Stimulated activated CD8-positive, alpha-beta memory T cell treated with anti-CD3 and anti-CD28 coated beads, Interleukin-7, amount 100 ng/mL, for 48 hours (primary cell): ENCODE measurements around the gene DNAH7.
"Not testable (repeated sequence)": the region's sequence is repeated elsewhere in the genome, so short reads cannot be mapped to it uniquely, and the experiment has no call there.

Experiments
- DNase-seq, 2 donors: peaks; one replicate each; pipeline ENCODE4 v3.0.0-alpha.2; 2020; ENCODE audit warnings: low read depth in 1 of 2; ENCODE audit errors: extremely low read depth in 1 of 2

DNAH7 gene

DNA sequence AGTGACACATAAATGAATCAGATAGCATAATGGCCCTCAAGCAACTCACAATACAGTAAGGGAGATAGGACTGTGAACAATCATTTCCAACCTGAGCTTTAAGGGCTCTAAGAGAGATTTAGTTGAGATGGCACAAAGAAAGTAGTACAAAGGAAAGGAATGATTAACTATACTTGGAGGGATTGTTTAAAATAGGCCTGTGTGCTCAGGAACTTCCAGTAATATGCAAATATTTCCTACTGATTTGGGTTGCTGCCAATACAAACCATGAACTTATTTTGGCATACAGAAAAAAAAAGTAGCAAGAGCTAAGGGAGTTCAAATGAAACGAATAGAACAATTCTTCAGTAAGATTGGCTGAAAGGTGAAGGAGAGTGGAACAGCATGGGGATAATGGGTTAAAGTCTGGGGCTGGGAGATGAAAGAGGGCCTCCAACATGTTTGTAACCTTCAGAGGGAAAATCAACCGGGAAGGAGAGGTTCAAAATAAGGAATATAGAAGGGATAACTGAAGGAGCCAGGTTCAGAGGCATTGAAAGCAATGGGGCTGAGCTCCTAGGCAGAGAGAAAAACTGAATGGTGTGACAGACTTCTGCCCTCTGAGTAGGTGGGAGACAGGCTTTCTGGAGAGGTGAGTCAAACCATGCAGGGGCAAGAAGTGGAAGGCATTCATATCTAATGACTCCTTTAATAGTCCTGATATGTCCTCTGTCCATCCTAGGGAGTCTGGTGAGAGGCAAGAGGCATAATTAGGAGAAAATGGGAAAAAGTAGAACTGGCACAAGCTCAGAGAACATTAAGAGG lies 83.5 kb downstream of the DNAH7 start:
- DNase-seq, result no peak

DNA sequence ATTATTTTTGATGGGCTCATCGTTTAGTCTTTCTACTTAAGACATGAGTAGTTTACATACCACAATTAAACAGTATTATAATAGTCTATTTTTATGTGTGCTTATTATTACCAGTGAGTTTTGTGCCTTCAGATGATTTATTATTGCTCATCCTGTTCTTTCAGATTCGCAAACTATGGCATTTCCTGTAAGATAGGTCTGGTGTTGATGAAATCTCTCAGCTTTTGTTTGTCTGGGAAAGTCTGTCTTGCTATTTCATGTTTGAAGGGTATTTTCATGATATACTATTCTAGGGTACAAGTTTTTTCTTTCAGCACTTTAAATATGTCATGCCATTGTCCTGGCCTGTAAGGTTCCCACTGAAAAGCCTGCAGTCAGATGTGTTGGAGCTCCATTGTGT lies 101.3 kb downstream of the DNAH7 start:
- no peak for DNase-seq

DNA sequence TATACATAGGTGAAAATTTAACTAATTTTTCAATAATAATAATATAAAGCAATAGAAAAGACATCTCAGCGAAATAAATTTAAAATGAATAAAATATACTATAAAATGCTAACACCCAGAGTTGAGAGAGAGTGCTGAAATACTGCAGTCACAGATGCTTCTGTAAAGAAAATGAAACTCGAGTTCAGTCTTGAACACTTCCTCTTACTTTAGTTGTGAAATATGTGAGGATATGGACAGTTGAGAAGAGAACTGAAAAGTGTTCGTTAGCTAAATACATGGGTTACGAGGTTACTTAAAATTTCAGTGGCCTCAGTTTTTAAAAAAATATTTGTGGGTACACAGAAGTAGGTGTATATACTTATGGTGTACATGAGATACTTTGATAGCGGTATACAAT lies 106.8 kb downstream of the DNAH7 start:
- DNase-seq, result no peak

DNA sequence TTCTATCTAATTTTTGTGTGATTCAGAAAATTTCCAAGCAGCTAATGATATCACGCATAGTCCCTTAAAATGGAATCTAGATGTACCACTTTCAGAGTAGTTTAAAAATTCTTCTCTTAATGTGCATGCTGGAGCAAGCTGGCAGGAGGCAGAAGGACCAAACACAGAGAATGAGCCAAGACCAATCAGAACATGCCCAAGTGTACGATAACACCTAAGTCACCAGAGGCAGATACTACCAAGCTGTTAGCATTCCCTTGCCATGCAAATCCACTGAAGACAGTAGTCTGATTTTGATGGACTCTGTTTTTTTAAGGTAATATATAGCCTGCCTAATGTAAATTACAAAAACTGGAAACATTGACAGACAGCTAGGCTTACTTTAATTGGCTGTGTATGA lies 109.3 kb downstream of the DNAH7 start:
- no peak for DNase-seq

DNA sequence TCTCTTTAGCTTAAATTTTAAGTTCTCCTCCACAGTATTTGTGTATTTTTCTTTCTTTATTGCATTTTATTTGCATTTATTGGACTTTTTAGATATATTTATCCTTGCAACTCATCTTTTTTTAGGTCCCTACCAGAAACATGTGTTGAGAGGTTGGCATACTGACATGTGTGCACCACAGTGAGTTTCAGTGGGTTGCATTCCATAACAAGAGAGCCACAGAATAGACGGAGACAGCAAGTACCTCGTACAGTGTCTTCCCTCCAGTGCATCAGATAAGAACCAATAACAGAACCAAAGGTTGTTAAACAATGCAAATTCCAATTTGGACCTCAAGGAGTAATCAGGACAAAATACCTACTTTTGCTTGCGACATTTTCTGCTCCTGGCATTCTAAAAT lies 111.9 kb downstream of the DNAH7 start:
- DNase-seq, result no peak

DNA sequence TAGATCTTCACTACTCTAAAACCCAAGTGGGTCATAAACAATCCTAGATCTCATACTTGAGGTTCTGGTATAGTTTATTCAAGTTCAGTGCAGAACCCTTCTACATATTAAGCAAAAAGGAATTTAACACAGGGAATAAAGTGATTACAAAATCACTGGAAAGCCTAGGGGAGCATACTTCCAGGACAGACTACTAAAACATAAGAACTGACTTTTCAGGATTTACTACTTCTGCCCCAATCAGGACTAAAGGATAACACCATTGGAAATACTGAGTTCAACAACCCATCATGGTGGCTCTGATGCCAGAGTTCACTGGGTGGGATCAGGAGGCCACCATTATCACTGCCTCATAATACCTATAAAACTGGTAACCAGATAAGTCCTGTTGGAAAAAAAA lies 123.6 kb downstream of the DNAH7 start:
- DNase-seq, result no peak

DNA sequence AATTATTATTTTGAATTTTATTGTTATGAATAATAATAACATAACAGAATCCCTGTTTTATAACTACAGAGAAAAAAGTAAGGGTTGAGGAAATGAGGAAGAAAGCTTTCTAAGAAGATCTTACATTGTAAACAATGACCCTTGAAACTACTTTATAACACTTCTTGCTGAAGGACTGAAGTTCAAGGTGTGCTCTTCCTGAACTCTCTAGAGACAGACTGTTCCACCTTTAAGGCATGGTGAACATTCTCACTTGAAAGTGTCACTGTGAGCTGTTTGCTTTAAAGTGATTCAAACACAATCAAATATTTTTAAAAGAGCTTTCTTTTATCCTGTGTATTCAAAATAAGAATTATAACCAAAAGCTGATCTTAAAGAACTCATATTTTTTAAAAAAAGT lies 131.5 kb downstream of the DNAH7 start:
- no peak for DNase-seq

DNA sequence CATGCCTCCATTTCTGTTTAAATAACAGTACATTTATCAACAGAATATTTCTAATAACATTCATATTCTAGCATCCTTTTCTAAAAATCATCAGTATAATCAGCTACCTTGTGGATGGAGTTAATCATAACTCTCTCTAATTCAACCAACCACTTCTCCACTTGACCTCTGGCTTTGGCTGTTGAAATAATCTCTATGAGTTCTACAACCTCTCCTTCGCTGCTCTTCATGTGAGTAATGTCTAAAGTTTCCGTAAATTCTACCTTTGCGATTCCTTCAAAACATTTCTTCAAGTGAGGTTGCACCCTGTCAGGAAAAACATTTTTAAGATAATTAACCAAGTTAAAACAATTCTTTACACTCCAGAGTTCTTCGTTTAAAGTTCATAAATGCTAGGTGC lies 134.2 kb downstream of the DNAH7 start:
- no peak for DNase-seq

DNA sequence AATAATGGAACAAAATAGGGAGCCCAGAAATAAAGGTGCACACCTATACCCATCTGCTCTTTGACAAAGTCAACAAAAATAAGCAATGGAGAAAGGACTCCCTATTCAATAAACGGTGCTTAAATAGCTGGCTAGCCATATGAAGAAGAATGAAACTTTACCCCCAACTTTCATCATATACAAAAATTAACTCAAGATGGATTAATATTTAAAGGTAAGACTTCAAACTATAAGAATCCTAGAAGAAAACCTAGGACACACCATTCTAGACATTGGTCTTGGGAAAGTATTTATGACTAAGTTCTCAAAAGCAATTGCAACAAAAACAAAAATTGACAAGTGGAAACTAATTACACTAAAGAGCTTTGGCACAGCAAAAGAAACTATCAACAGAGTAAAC lies 139.1 kb downstream of the DNAH7 start:
- DNase-seq, result no peak

DNA sequence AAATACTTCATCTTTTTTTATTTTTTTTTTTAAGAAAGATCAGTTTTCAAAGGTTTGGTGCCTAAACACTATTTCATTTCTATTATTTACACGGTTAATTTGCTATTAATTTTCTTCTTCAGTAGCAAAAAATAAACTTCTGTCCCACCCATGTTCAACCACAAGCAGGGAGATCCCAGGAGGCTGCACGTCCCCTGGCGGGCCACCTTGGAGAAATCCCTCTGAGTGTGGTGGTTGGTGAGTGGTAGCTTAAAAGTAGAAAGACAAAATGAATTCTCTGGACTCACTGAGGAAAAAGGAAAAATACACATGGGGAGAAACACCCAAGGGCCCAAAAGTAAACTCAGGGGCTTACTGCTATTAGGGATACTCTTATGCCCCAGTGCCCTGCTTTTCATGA lies 143.5 kb downstream of the DNAH7 start:
- DNase-seq, result no peak

DNA sequence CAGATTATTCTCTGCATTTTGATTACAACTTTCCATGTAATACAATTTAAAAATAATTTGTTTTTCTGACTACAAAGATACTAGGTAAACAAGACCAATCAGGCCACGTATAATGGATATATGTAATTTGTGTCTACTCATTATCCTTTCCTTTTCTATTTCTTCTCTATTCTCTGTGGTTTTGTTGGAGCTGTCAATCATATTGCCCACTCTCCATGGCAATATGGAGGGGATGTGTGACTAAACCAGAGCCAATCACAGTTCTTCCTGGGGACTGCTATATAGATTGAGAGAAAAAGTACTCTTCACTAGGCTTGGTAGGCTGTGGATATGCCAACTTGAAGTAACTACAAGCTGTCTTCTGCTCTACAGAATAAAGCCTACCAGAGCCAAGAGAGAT lies 144.7 kb downstream of the DNAH7 start:
- DNase-seq, result no peak

DNA sequence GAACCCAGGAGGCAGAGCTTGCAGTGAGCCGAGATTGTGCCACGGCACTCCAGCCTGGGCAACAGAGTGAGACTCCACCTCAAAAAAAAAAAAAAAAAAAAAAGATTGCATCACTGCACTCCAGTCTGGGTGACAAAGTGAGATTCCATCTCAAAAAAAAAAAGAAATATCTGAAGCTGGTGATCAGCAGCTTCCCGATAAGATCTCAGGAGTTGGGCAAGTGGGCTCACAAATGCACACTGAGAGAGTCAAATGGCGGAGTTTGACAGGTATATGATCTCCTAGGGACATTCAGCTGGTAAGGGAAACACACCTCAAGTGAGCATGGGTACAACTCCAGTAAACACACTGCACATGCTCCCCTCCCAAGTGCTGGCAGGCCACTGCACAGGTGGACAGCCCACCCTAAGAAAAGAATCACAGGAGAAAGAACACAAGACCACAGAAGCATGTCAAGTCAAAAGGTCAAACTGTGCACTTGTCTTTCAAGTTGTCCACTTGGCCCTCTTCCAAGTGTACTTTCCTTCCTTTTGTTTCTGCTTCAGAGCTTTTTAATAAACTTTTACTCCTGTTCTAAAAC lies 151.5 kb downstream of the DNAH7 start:
- DNase-seq, result not testable (repeated sequence)

DNA sequence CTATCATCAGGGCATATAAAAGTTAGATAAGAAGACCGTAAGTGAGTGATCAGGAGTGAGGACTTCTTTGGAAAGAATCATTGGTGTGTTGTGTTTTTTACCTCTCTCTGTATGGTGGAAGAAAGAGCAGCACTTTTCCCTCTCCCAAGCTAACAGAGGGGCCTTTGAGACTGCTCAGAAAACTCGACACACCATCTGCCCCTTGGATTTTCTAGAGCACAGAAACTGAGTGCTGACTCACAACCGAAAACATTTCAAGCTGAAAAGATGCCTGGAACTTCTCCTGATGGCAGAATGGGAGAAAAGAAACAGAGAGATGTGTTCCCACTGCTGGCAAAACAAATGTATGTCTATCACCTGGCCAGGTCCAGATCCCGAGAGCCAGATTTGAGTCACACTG lies 156.6 kb downstream of the DNAH7 start:
- no peak for DNase-seq

DNA sequence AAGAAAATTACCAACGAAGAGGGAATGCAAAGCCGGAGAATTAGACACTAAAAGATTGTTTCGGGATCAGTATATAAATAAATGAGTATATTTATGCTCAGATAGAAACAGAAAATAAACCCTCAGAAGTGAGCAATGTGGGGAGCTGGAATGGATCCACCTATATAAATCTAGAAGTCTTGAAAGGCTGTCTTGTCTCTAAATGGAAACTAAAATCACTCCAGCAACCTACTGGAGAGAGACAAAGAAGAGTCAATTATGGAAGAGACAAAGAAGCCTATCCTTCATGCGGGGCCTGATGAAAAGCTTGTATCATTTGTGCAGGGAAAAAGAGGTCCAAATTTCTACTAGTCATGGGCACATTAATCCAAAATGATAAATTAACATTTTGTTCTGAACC lies 158.1 kb downstream of the DNAH7 start:
- DNase-seq, result no peak

DNA sequence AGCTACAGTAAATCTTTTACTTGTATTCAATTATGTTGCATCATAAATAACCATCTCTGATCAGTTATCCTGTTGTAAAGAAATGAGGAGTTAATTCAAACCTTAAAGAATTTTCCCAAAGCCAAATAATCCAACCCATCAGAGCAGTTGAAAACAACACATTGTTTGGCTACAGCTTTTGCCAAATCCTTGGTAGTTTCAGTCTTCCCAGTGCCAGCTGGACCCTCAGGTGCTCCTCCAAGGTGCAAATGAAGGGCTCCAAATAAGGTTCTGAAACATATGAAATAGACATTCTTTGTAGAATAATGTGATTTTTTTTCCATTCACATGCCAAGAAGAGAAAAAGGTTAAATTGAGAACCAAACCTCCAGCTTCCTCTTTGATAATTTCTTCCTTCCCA lies 158.7 kb downstream of the DNAH7 start:
- DNase-seq, result no peak

DNA sequence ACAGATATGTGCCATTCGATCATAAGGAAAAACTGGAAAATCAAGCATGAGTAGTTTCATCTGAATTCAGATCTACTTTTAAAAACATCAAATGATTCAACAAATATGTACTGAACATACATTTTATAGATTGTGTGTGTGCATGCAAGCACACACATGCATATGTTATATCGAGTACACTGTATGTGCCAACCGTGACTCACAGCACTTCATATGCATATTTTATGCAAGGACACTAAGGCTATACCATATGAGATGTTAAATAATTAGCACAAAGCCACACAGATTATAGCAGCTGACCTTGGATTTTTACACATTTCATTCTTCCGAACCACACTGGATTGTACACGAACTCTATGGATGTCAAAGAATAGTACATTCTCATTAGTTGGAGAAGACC lies 161.2 kb downstream of the DNAH7 start:
- DNase-seq, result no peak

DNA sequence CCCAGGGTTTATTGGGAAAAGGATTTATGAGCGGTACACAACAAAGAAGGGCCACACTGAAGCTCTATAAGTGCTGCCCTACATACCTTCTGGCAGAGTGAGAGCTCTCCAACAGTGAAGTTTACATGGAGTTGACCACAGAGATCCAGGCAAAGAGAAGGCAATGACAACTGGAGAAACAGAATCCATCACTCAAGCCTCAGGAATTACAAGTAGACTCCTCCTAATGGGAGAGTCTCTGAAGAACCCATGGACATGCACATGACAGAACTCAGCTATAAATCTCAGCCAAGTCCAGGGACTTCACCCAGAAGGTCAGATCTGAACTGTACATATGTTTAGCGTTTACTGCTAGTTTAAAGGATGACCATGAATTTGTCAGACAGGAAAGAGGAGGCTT lies 164.7 kb downstream of the DNAH7 start:
- DNase-seq, result no peak

DNA sequence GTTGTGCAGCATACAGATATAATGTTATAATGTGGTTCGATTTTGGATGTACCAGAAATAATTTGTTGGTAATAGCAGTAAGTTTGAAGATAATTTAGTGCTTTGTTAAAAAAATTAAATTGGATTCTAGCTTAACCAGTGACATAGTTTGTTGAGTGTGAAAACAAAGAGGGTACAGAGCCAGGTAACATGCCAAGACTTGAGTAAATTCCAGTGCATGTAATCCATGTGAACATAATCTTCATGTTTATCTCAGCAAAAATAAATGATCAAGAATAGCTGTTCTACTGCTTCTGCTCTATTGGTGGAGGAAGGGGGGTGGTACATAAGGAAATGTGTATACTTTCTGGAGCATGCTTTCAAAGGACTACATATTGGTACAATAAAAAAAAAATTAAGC lies 165.8 kb downstream of the DNAH7 start:
- no peak for DNase-seq

DNA sequence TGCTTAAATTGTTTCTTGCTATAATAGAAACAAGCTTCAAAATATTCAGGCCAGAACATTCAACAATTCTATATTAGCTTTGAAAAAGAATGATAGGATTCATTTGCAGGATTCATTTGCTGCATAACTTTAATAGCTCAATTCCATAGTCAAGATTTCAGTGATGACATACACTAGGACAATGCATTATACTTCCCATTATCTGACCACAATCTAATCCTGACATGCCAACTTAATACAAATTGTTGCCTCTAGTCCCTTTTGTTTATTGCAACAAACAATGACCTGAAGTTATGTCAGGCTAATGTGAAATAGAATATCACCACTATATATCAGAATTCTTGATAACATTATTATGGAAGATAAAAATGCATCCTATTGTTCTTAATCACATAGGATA lies 169.4 kb downstream of the DNAH7 start:
- no peak for DNase-seq

DNA sequence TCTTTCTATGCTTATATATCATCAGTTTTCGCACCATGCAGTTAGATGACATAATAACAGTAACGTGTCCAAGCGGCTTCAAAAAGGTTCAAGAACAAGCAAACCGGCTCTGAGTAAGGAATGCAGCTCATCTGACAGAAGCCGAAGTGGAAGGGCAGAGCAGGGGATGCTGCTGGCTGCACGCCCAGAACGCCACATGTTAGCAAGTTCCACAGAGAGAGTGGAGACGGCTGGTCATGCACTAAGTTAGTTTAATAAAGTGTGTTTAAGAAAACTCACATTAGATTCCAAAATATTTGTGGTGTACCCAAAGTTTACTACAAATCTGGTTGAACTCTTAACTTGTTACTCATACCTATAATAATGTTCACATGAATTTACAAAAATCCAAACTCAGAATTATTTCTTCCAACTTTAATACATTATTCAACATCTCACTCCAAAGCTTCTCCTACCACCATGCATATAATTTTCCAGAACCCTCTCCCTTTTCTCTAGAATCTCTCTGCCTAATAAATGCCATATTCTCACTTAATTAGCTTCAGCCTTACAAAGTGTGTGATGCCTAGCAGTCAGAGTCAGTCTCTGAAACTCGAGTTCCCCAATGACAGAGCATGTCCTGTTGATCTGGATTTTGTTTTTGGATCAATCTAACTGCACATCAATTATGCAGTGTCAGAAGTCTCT lies 170.0 kb downstream of the DNAH7 start:
- DNase-seq, result no peak

DNA sequence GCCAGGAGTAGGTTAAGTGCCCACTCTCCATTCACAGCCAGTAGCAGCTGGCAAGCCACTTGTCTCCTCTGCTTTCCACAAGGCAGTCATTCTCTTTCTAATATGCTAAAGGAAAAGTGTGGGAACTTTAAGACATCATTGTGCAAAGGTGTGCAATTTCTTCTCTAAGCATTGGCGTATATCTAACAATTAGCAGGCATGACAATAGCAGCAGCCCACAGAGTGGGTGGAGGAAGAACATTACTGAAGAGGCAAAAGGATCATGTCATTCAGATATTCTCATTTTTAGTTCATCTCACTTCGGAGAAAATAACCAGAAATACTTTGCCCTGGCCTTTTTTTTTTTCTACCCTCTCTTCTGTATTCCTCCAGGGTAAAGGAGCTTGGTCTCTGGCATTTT lies 177.6 kb downstream of the DNAH7 start:
- no peak for DNase-seq

DNA sequence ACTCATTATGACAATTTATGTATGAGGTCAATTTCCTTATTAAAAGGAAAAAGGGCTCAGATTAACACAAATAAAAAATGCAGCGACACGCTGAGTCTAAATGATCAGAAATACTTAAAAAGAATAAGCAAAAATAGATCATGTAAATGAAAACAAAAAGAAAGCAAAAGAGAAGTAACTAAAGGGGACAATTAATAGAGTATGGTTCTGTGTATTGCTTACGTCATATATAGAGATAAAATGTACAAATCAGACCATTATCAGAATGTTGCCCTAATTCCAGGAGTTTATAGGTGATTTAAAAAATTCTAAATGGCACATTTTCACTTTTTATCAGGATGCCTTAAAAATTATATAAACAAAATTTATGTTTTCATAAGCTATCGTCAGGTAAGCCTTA lies 189.5 kb downstream of the DNAH7 start:
- DNase-seq, result no peak
